ENCODE measurements around the gene LCE3D. TPM values are rescaled to one million over a fixed set of nuclear protein-coding genes. Genes with fewer than 3 reads are reported as not detected.

The LCE3D gene
- total RNA-seq = not detected in 2 replicates

GRCh38 chr1:152580433-152580832, at the start of gene LCE3D:
LCE3D (minus strand) TSS chr1:152580516; CDS start chr1:152579936, 580 bp downstream.

GRCh38 chr1:152622803-152623202, 42.5 kb upstream of the LCE3D start, which contains the start of gene LCE3A:
LCE3A (minus strand) TSS chr1:152623103; CDS start chr1:152623103, 0 bp downstream.

GRCh38 chr1:152613511-152613910, 33.2 kb upstream of the LCE3D start, which contains the start of gene LCE3B:
LCE3B (plus strand) TSS chr1:152613811; CDS start chr1:152613811, 0 bp downstream.

GRCh38 chr1:152599934-152600333, 19.6 kb upstream of the LCE3D start, which contains the start of gene LCE3C:
LCE3C (plus strand) TSS chr1:152600234; CDS start chr1:152600732, 498 bp downstream.

GRCh38 chr1:152566681-152567080, 13.6 kb downstream of the LCE3D start, which contains the start of gene LCE3E:
LCE3E (minus strand) TSS chr1:152566780; CDS start chr1:152566208, 572 bp downstream.

Small RNA genes within 50 kb of the gene (small RNA-seq; reads per million reads assigned to genes)
- gene LCE3A = not detected
- gene LCE3B = not detected

Other genes with a start within 250 kb of the LCE3D start
- not detected in 2 replicates for gene FLG2, start 220.5 kb downstream of the LCE3D start, total RNA-seq
- not detected in 2 replicates for gene CRNN, start 166.3 kb downstream of the LCE3D start, total RNA-seq
- gene LCE5A, start 69.7 kb downstream of the LCE3D start, total RNA-seq = not detected in 2 replicates
- gene CRCT1, start 66.0 kb downstream of the LCE3D start, total RNA-seq = not detected in 2 replicates
- not detected in 2 replicates for gene LCE3E, start 13.7 kb downstream of the LCE3D start, total RNA-seq
- not detected in 2 replicates for gene LCE3C, start 19.7 kb upstream of the LCE3D start, total RNA-seq
- not detected in 2 replicates for gene LCE3B, start 33.3 kb upstream of the LCE3D start, total RNA-seq
- not detected in 2 replicates for gene LCE3A, start 42.6 kb upstream of the LCE3D start, total RNA-seq
- gene LCE2D, start 82.9 kb upstream of the LCE3D start, total RNA-seq = not detected in 2 replicates
- not detected in 2 replicates for gene LCE2C, start 94.8 kb upstream of the LCE3D start, total RNA-seq
- gene LCE2B, start 105.6 kb upstream of the LCE3D start, total RNA-seq = not detected in 2 replicates
- not detected in 2 replicates for gene LCE2A, start 117.8 kb upstream of the LCE3D start, total RNA-seq
- gene LCE4A, start 127.6 kb upstream of the LCE3D start, total RNA-seq = not detected in 2 replicates
- gene KPRP, start 177.5 kb upstream of the LCE3D start, total RNA-seq = not detected in 2 replicates
- not detected in 2 replicates for gene LCE1F, start 194.6 kb upstream of the LCE3D start, total RNA-seq
- gene LCE1E, start 205.7 kb upstream of the LCE3D start, total RNA-seq = not detected in 2 replicates
- gene LCE1D, start 216.2 kb upstream of the LCE3D start, total RNA-seq = not detected in 2 replicates
- not detected in 2 replicates for gene LCE1C, start 226.1 kb upstream of the LCE3D start, total RNA-seq
- gene LCE1B, start 231.5 kb upstream of the LCE3D start, total RNA-seq = not detected in 2 replicates
- gene LCE1A, start 247.0 kb upstream of the LCE3D start, total RNA-seq = not detected in 2 replicates

Data from hair follicle dermal papilla cell (primary cell).